Measurements from ENCODE around the gene RILP. TPM values are rescaled to one million over a fixed set of nuclear protein-coding genes. Genes with fewer than 3 reads are reported as not detected.

Gene RILP
- total RNA-seq, 8 experiments from 2014 or later: 0.58 to 3.1 (median 1.6) TPM

- no peak overlapping the region for H3K4me3 ChIP-seq
- no peak overlapping the region for H3K27ac ChIP-seq
- in situ Hi-C loops (cut with MboI; ENCODE audit: low pct_unique_long_range_greater_than_20kb in 2 of 9, low sequenced_read_pairs in 9 of 9, unreplicated experiment in 9 of 9): loop anchor here in 1 of 9 experiments (10.0 kb wide), 1 partner anchor 60 kb away; no protein-coding TSS in a partner anchor
- peaks cover 21 to 23% of the 10 kb centered on the region in 2 donors for H3K4me1 ChIP-seq (replicated peaks in 1 of 2)
- WGBS, 10 experiments: 78 to 100% (median 90%) methylated on average over 2 to 31 of the region's 45 CpGs; no CpG with 5 or more reads in 3 of the 10 experiments
- no peak for ATAC-seq (replicated peaks in 6 of 8)
Measured at GRCh38 chr17:1634841-1635650, 14.6 kb downstream of the RILP start.

GRCh38 chr17:1630662-1631061 lies 19.0 kb downstream of the RILP start:
- H3K4me1 ChIP-seq (replicated peaks in 1 of 2): peaks cover 15 to 16% of the 10 kb centered on the region in 2 donors
- no peak overlapping the region for H3K4me3 ChIP-seq
- 40 to 100% (median 87%) methylated on average over 1 to 4 of the region's 4 CpGs; no CpG with 5 or more reads in 3 of the 10 experiments for WGBS, 10 experiments
- H3K27ac ChIP-seq: no peak overlapping the region
- in situ Hi-C loops (cut with MboI; ENCODE audit: low pct_unique_long_range_greater_than_20kb in 2 of 9, low sequenced_read_pairs in 9 of 9, unreplicated experiment in 9 of 9): loop anchor here in 1 of 9 experiments (10.0 kb wide), 1 partner anchor 56 kb away; no protein-coding TSS in a partner anchor
- ATAC-seq (replicated peaks in 6 of 8): no peak

- in situ Hi-C loops (cut with MboI; ENCODE audit: low pct_unique_long_range_greater_than_20kb in 2 of 9, low sequenced_read_pairs in 9 of 9, unreplicated experiment in 9 of 9): loop anchor here in 1 of 9 experiments (10.0 kb wide), 1 partner anchor 55 kb away; no protein-coding TSS in a partner anchor
- peak in 1 of 8 experiments; percentile 0 for ATAC-seq (replicated peaks in 6 of 8)
- WGBS, 10 experiments: 0 to 50% (median 15%) methylated on average over 2 to 10 of the region's 45 CpGs; no CpG with 5 or more reads in 5 of the 10 experiments
- H3K4me3 ChIP-seq: peak overlapping the region; percentile 56 to 89 (median 68)
- peak overlapping the region; percentile 92 for H3K27ac ChIP-seq
- peaks cover 20% of the 10 kb centered on the region in 2 donors for H3K4me1 ChIP-seq (replicated peaks in 1 of 2)
Measured at GRCh38 chr17:1629504-1630310, 20.0 kb downstream of the RILP start.

- Histone ChIP-seq H3K4me1 (replicated peaks in 1 of 2) (peaks cover 20% of the 10 kb centered on the region in 2 donors), H3K4me3 (peak overlapping the region; percentile 56 to 89 (median 68)), H3K27ac (peak overlapping the region; percentile 92)
- peak; percentile 80 to 85 (median 82) for ATAC-seq (replicated peaks in 6 of 8)
- WGBS, 10 experiments: no CpG with 5 or more reads among the region's 77 CpGs
- in situ Hi-C loops (cut with MboI; ENCODE audit: low pct_unique_long_range_greater_than_20kb in 2 of 9, low sequenced_read_pairs in 9 of 9, unreplicated experiment in 9 of 9): no loop called here
Measured at GRCh38 chr17:1628856-1629503, 20.7 kb downstream of the RILP start.

GRCh38 chr17:1627982-1628855 lies 21.4 kb downstream of the RILP start, which contains the start of gene SLC43A2:
SLC43A2 (minus strand) TSS chr17:1628834; CDS start chr17:1627874, 960 bp downstream.
- H3K27ac ChIP-seq: peak within 1 kb of the TSS; percentile 92
- in situ Hi-C loops (cut with MboI; ENCODE audit: low pct_unique_long_range_greater_than_20kb in 2 of 9, low sequenced_read_pairs in 9 of 9, unreplicated experiment in 9 of 9): no loop called here
- H3K4me1 ChIP-seq (replicated peaks in 1 of 2): peaks cover 20% of the 10 kb centered on the region in 2 donors
- WGBS, 10 experiments: 0% methylated on average over 5 to 11 of the region's 95 CpGs; no CpG with 5 or more reads in 8 of the 10 experiments
- ATAC-seq (replicated peaks in 6 of 8): peak; percentile 79 to 85 (median 81)
- H3K4me3 ChIP-seq: peak within 1 kb of the TSS; percentile 56 to 89 (median 68)

GRCh38 chr17:1627182-1627981 lies 22.3 kb downstream of the RILP start:
- in situ Hi-C loops (cut with MboI; ENCODE audit: low pct_unique_long_range_greater_than_20kb in 2 of 9, low sequenced_read_pairs in 9 of 9, unreplicated experiment in 9 of 9): no loop called here
- Histone ChIP-seq H3K4me3 (peak overlapping the region; percentile 56 to 89 (median 68)), H3K27ac (peak overlapping the region; percentile 92), H3K4me1 (replicated peaks in 1 of 2) (peaks cover 20% of the 10 kb centered on the region in 2 donors)
- peak in 1 of 8 experiments; percentile 6 for ATAC-seq (replicated peaks in 6 of 8)
- WGBS, 10 experiments: 0 to 100% (median 20%) methylated on average over 1 to 6 of the region's 39 CpGs; no CpG with 5 or more reads in 2 of the 10 experiments

- in situ Hi-C loops (cut with MboI; ENCODE audit: low pct_unique_long_range_greater_than_20kb in 2 of 9, low sequenced_read_pairs in 9 of 9, unreplicated experiment in 9 of 9): no loop called here
- Histone ChIP-seq H3K4me3 (peak overlapping the region; percentile 56 to 89 (median 68)), H3K4me1 (replicated peaks in 1 of 2) (peaks cover 20% of the 10 kb centered on the region in 2 donors), H3K27ac (no peak overlapping the region)
- ATAC-seq (replicated peaks in 6 of 8): no peak
- whole genome bisulfite sequencing, 10 experiments: 0 to 54% (median 40%) methylated on average over 1 to 3 of the region's 3 CpGs; no CpG with 5 or more reads in 3 of the 10 experiments
Measured at GRCh38 chr17:1626333-1626732, 23.3 kb downstream of the RILP start.

- no peak overlapping the region for H3K4me3 ChIP-seq
- in situ Hi-C loops (cut with MboI; ENCODE audit: low pct_unique_long_range_greater_than_20kb in 2 of 9, low sequenced_read_pairs in 9 of 9, unreplicated experiment in 9 of 9): no loop called here
- no peak overlapping the region for H3K27ac ChIP-seq
- H3K4me1 ChIP-seq (replicated peaks in 1 of 2): peaks cover 20% of the 10 kb centered on the region in 2 donors
- WGBS, 10 experiments: 62 to 96% (median 82%) methylated on average over 1 to 5 of the region's 6 CpGs
- ATAC-seq (replicated peaks in 6 of 8): no peak
Measured at GRCh38 chr17:1625581-1625980, 24.1 kb downstream of the RILP start.

GRCh38 chr17:1625053-1625452 lies 24.6 kb downstream of the RILP start:
- Histone ChIP-seq H3K4me3 (no peak overlapping the region), H3K27ac (no peak overlapping the region), H3K4me1 (replicated peaks in 1 of 2) (peaks cover 20% of the 10 kb centered on the region in 2 donors)
- in situ Hi-C loops (cut with MboI; ENCODE audit: low pct_unique_long_range_greater_than_20kb in 2 of 9, low sequenced_read_pairs in 9 of 9, unreplicated experiment in 9 of 9): no loop called here
- ATAC-seq (replicated peaks in 6 of 8): no peak
- WGBS, 10 experiments: 10 to 100% (median 84%) methylated on average over 1 to 12 of the region's 14 CpGs

GRCh38 chr17:1624650-1625049 lies 25.0 kb downstream of the RILP start:
- Histone ChIP-seq H3K4me3 (no peak overlapping the region), H3K27ac (no peak overlapping the region), H3K4me1 (replicated peaks in 1 of 2) (peaks cover 20% of the 10 kb centered on the region in 2 donors)
- ATAC-seq (replicated peaks in 6 of 8): no peak
- 0 to 100% (median 88%) methylated on average over 1 to 7 of the region's 12 CpGs; no CpG with 5 or more reads in 1 of the 10 experiments for WGBS, 10 experiments
- in situ Hi-C loops (cut with MboI; ENCODE audit: low pct_unique_long_range_greater_than_20kb in 2 of 9, low sequenced_read_pairs in 9 of 9, unreplicated experiment in 9 of 9): no loop called here

GRCh38 chr17:1623057-1623630 lies 26.5 kb downstream of the RILP start:
- Histone ChIP-seq H3K27ac (no peak overlapping the region), H3K4me1 (replicated peaks in 1 of 2) (peaks cover 20% of the 10 kb centered on the region in 2 donors), H3K4me3 (no peak overlapping the region)
- in situ Hi-C loops (cut with MboI; ENCODE audit: low pct_unique_long_range_greater_than_20kb in 2 of 9, low sequenced_read_pairs in 9 of 9, unreplicated experiment in 9 of 9): no loop called here
- no peak for ATAC-seq (replicated peaks in 6 of 8)
- WGBS, 10 experiments: 83 to 100% (median 93%) methylated on average over 1 to 9 of the region's 14 CpGs; no CpG with 5 or more reads in 7 of the 10 experiments

All from motor neuron (in vitro differentiated cells).